Natural killer cell (primary cell): Measurements from ENCODE around the gene ACTN3. TPM values are rescaled to one million over a fixed set of nuclear protein-coding genes. Genes with fewer than 3 reads are reported as not detected.

ENCODE experiments used
- ATAC-seq, 3 donors: fragments of 150-1000 bp in 2 of 3; fragments of 200-7000 bp in 1 of 3; cut with Tn5 transposase; 1 replicate in 1 of 3; 2 replicates in 2 of 3; pipeline ENCODE4 v1.10.0; 2021; ENCODE audit warnings: mild to moderate bottlenecking in 2 of 3, moderate library complexity in 2 of 3
- DNase-seq, 2 donors: peaks; one replicate each; pipeline versions ENCODE4 v3.0.0 to v3.0.0-alpha.2; 2013 to 2021; ENCODE audit warnings: mixed read lengths in 1 of 2
- H3K27ac ChIP-seq: one replicate; pipeline ENCODE4 v1.5.1; 2013; ENCODE audit warnings: mild to moderate bottlenecking, low read length
- H3K27me3 ChIP-seq: one replicate; pipeline ENCODE4 v1.6.1; 2013; ENCODE audit warnings: low read length; ENCODE audit not compliant: control insufficient read depth, insufficient read depth
- H3K36me3 ChIP-seq: one replicate; pipeline ENCODE4 v1.6.1; 2013; ENCODE audit warnings: low read length; ENCODE audit not compliant: control insufficient read depth, insufficient read depth
- H3K4me1 ChIP-seq: one replicate; pipeline ENCODE4 v1.6.1; 2013; ENCODE audit warnings: low read length; ENCODE audit not compliant: control insufficient read depth, insufficient read depth
- H3K4me3 ChIP-seq: one replicate; pipeline ENCODE4 v1.5.1; 2013; ENCODE audit warnings: low read length
- H3K9me3 ChIP-seq: one replicate; pipeline ENCODE4 v1.6.1; 2013; ENCODE audit warnings: low read length; ENCODE audit not compliant: control insufficient read depth, insufficient read depth
- H3K27ac Mint-ChIP-seq, 2 donors: one replicate each; pipeline ENCODE4 v1.8.0; 2022; ENCODE audit warnings: mild to moderate bottlenecking in 2 of 2, mixed read lengths in 2 of 2, moderate library complexity in 1 of 2
- H3K27me3 Mint-ChIP-seq, 2 donors: one replicate each; pipeline ENCODE4 v1.8.0; 2022; ENCODE audit warnings: low read depth in 2 of 2, mixed read lengths in 2 of 2
- H3K36me3 Mint-ChIP-seq: one replicate; pipeline ENCODE4 v1.8.0; 2022; ENCODE audit warnings: mixed read lengths
- H3K4me1 Mint-ChIP-seq, 2 donors: one replicate each; pipeline ENCODE4 v1.8.0; 2022; ENCODE audit warnings: mixed read lengths in 2 of 2
- H3K4me3 Mint-ChIP-seq: one replicate; pipeline ENCODE4 v1.8.0; 2022; ENCODE audit warnings: mild to moderate bottlenecking, moderate library complexity, mixed read lengths
- H3K9me3 Mint-ChIP-seq, 2 donors: one replicate each; pipeline ENCODE4 v1.8.0; 2022; ENCODE audit warnings: mixed read lengths in 2 of 2
- CTCF ChIP-seq: fragments of 200-600 bp; IDR thresholded peaks from one replicate; pipeline ENCODE4 v1.8.0; 2022; ENCODE audit warnings: antibody characterized with exemption
- WGBS: methylation state at CpG from one replicate; pipeline ENCODE4 v1.1.7; 2013; ENCODE audit warnings: missing lambda C conversion rate; ENCODE audit not compliant: insufficient coverage; 5-methylcytosine and 5-hydroxymethylcytosine counted together
- intact Hi-C: fragments of 100-400 bp; cut with micrococcal nuclease; formaldehyde crosslinking; loops from one replicate; pipeline ENCODE4 v1.14.2; 2022
- total RNA-seq, 4 donors: library from RNA; stranded (reverse); fragments of 120-200 nt in 1 of 4; gene quantifications; one replicate each; pipeline versions ENCODE4 v1.2.3 to v1.2.4, GENCODE V29; 2013 to 2022

ACTN3 gene
- total RNA-seq, 3 donors from 2014 or later (not counting 1 experiment from before 2014, with no cell fraction given), result 0.33 to 1.00 (median 0.50) TPM

GRCh38 chr11:66607126-66607834, 60.6 kb downstream of the ACTN3 start:
- H3K27me3 ChIP-seq, result no peaks in the 10 kb centered on the region
- WGBS, result 91% methylated on average over 8 of the region's 8 CpGs
- H3K27me3 Mint-ChIP-seq, result no peaks in the 10 kb centered on the region
- no peak for TF ChIP-seq CTCF
- DNase-seq (no peak), ATAC-seq (no peak)
- peaks cover 17% of the 10 kb centered on the region for H3K36me3 ChIP-seq
- H3K9me3 ChIP-seq, result no peaks in the 10 kb centered on the region
- intact Hi-C loops, result no loop called here
- H3K4me1 ChIP-seq, result peaks cover 19% of the 10 kb centered on the region
- H3K4me3 Mint-ChIP-seq, result no peak overlapping the region
- H3K36me3 Mint-ChIP-seq, result no peaks in the 10 kb centered on the region
- no peak overlapping the region for H3K27ac ChIP-seq
- no peak overlapping the region for H3K27ac Mint-ChIP-seq
- no peaks in the 10 kb centered on the region for H3K9me3 Mint-ChIP-seq
- H3K4me3 ChIP-seq, result no peak overlapping the region
- peaks cover 5 to 15% of the 10 kb centered on the region in 2 donors for H3K4me1 Mint-ChIP-seq

- Mint-ChIP-seq H3K27ac (peak overlapping the region; percentile 75 to 78), H3K4me3 (peak overlapping the region; percentile 32), H3K9me3 (no peaks in the 10 kb centered on the region), H3K27me3 (no peaks in the 10 kb centered on the region), H3K4me1 (peaks cover 5 to 15% of the 10 kb centered on the region in 2 donors), H3K36me3 (no peaks in the 10 kb centered on the region)
- H3K27me3 ChIP-seq, result no peaks in the 10 kb centered on the region
- DNase-seq (no peak), ATAC-seq (peak; percentile 57 to 74 (median 60))
- H3K27ac ChIP-seq, result peak overlapping the region; percentile 49
- no peak overlapping the region for H3K4me3 ChIP-seq
- peaks cover 13% of the 10 kb centered on the region for H3K36me3 ChIP-seq
- intact Hi-C loops, result no loop called here
- H3K4me1 ChIP-seq, result peaks cover 19% of the 10 kb centered on the region
- no peak for TF ChIP-seq CTCF
- WGBS, result 68% methylated on average over 3 of the region's 4 CpGs
- H3K9me3 ChIP-seq, result no peaks in the 10 kb centered on the region
Observed at GRCh38 chr11:66609721-66610617, 63.3 kb downstream of the ACTN3 start.

- intact Hi-C loops, result no loop called here
- no peaks in the 10 kb centered on the region for H3K27me3 ChIP-seq
- no peak overlapping the region for H3K27ac Mint-ChIP-seq
- no peak overlapping the region for H3K4me3 Mint-ChIP-seq
- peaks cover 29% of the 10 kb centered on the region for H3K4me1 ChIP-seq
- no peaks in the 10 kb centered on the region for H3K36me3 ChIP-seq
- TF ChIP-seq CTCF, result no peak
- no peak overlapping the region for H3K4me3 ChIP-seq
- no peak for DNase-seq
- H3K27ac ChIP-seq, result no peak overlapping the region
- no peaks in the 10 kb centered on the region for H3K36me3 Mint-ChIP-seq
- H3K27me3 Mint-ChIP-seq, result no peaks in the 10 kb centered on the region
- no peak for ATAC-seq
- 100% methylated on average over 1 of the region's 1 CpG for WGBS
- no peaks in the 10 kb centered on the region for H3K9me3 ChIP-seq
- H3K4me1 Mint-ChIP-seq, result peaks cover 22 to 28% of the 10 kb centered on the region in 2 donors
- no peaks in the 10 kb centered on the region for H3K9me3 Mint-ChIP-seq
Observed at GRCh38 chr11:66612458-66612857, 65.8 kb downstream of the ACTN3 start.

Other genes with a start within 250 kb of the ACTN3 start
- gene CD248, start 229.9 kb upstream of the ACTN3 start, total RNA-seq, result under 1 TPM; 0.23 to 0.40 (median 0.32) TPM
- 1 to 10 TPM; 1.3 to 7.9 (median 2.5) TPM for gene RIN1, start 210.5 kb upstream of the ACTN3 start, total RNA-seq
- gene BRMS1, start 201.8 kb upstream of the ACTN3 start, total RNA-seq, result 10 to 100 TPM; 48.1 to 55.6 (median 48.2) TPM
- 1 to 10 TPM; 2.0 to 4.2 (median 2.5) TPM for gene B4GAT1, start 199.3 kb upstream of the ACTN3 start, total RNA-seq
- 1 to 10 TPM; 1.5 to 1.8 (median 1.6) TPM for gene SLC29A2, start 175.1 kb upstream of the ACTN3 start, total RNA-seq
- gene NPAS4, start 125.9 kb upstream of the ACTN3 start, total RNA-seq, result not detected
- gene MRPL11, start 108.1 kb upstream of the ACTN3 start, total RNA-seq, result 10 to 100 TPM; 20.7 to 24.2 (median 23.9) TPM
- gene PELI3, start 80.0 kb upstream of the ACTN3 start, total RNA-seq, result 1 to 10 TPM; 5.3 to 6.3 (median 5.6) TPM
- gene DPP3, start 66.5 kb upstream of the ACTN3 start, total RNA-seq, result 10 to 100 TPM; 37.4 to 42.9 (median 38.6) TPM
- 10 to 100 TPM; 12.5 to 22.5 (median 18.1) TPM for gene BBS1, start 36.3 kb upstream of the ACTN3 start, total RNA-seq
- 10 to 100 TPM; 18.5 to 34.9 (median 28.9) TPM for gene ZDHHC24, start 855 bp upstream of the ACTN3 start, total RNA-seq
- gene CTSF, start 21.7 kb downstream of the ACTN3 start, total RNA-seq, result 10 to 100 TPM; 17.1 to 27.0 (median 24.8) TPM
- gene CCDC87, start 46.2 kb downstream of the ACTN3 start, total RNA-seq, result under 1 TPM; 0.40 to 0.68 (median 0.49) TPM
- 10 to 100 TPM; 27.1 to 35.6 (median 32.4) TPM for gene CCS, start 46.3 kb downstream of the ACTN3 start, total RNA-seq
- 100 to 1,000 TPM; 289 to 325 (median 307) TPM for gene RBM14, start 69.7 kb downstream of the ACTN3 start, total RNA-seq
- 100 to 1,000 TPM; 219 to 241 (median 224) TPM for gene RBM4, start 91.8 kb downstream of the ACTN3 start, total RNA-seq
- 10 to 100 TPM; 11.1 to 23.0 (median 12.4) TPM for gene RBM4B, start 131.0 kb downstream of the ACTN3 start, total RNA-seq
- 1 to 10 TPM in 1 of 3 donors, not detected in 2; 1.1 TPM for gene SPTBN2, start 182.3 kb downstream of the ACTN3 start, total RNA-seq